GM12874 (cell line): Measurements from ENCODE around the gene SRPK1.

Source experiments
- TF ChIP-seq, protein P1 (sequence below): IDR thresholded peaks from 2 replicates; pipeline ENCODE4 v1.5.1; 2011; ENCODE audit warnings: low read depth, mild to moderate bottlenecking, control low read depth, low read length, moderate library complexity; ENCODE audit not compliant: insufficient read depth

Gene SRPK1

DNA sequence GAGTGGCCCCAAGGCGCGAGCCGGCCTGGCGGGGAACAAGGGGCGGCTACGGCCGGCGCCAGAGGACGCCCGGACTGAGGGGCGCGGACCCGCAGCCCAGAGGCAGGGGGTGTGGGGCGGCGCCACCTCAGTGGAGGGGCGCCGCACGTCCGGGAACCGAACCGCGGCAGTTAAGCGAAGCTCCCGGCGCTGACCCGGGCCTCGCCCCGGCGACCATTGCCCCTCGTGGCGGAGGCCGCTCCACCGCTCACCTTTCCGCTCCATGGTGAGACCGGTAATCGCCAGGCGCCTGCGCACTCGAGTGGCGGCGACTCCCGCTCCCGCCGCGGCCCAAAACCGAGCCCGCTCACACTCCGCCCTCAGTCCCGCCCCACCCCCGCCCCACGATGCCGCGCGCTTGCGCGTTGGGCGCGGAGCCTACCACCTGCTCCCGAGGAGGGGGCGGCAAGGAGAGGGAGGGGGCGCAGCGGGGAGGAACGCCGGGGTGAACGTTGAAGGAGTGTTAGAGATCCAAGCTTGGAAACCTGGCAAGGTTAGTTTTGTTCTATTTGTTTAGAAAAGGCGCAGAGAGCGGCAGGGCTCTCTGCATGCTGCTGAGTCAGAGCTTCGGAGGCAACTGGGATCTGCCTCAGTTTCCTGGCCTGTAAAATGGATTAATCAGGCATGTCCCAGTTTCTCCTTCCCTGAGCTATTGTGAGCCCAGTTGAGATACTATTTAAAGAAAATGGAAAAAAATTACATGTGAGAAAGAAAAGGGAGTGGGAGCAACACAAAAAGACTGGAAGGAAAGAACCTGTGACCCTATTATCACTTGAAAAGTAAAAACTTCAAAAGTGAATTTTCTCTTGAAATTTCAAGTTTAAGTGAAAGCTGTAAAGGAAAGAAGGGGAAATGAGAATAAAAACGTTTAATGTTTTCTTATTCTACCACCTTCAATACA is at the start of gene SRPK1:
SRPK1 (minus strand) TSS at position 306 of the 940 bp plus-strand sequence; CDS start at position 264, 42 bp downstream.
- TF ChIP-seq, protein P1, sequence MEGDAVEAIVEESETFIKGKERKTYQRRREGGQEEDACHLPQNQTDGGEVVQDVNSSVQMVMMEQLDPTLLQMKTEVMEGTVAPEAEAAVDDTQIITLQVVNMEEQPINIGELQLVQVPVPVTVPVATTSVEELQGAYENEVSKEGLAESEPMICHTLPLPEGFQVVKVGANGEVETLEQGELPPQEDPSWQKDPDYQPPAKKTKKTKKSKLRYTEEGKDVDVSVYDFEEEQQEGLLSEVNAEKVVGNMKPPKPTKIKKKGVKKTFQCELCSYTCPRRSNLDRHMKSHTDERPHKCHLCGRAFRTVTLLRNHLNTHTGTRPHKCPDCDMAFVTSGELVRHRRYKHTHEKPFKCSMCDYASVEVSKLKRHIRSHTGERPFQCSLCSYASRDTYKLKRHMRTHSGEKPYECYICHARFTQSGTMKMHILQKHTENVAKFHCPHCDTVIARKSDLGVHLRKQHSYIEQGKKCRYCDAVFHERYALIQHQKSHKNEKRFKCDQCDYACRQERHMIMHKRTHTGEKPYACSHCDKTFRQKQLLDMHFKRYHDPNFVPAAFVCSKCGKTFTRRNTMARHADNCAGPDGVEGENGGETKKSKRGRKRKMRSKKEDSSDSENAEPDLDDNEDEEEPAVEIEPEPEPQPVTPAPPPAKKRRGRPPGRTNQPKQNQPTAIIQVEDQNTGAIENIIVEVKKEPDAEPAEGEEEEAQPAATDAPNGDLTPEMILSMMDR: peak; percentile 13; the same call in 1 of the 2 replicates

DNA sequence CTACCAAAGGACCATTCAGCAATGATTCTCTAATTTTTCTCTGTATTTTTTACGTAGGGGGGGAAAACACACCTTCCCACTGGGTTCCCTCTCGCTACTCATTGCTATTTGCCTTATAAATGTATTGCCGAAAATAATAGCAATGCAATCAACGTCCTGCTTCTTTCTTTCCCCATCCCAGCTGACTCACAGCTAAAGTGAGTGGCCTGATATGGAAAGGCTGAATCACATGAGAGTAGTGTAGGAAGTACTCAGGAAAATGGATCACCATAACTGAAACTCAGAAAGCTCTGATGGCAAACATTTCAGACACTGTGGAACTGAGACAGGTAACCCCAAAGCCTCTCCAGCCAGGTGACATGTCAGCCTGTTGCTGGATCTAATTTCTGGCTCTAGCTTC is 49.3 kb upstream of the SRPK1 start:
- TF ChIP-seq, protein P1: no peak

DNA sequence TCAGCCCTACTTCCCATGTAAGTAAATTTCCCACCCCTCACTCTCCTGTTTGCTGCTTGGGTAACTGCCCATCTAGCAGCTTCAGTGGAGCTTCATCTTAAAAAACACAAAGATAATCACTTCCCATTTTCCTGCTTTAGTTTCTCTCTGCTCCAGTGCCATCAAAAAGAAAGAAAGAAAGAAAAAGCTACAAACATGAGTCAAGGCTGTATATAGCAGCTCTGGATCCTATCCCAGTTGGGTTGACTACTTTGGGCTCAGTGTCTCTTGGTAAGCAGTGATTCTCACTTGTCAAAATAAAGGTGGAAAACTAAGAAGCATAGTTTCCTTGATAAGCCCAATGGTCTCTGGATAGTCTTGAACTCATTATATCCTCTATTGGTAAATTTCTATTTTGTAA is 48.7 kb upstream of the SRPK1 start:
- TF ChIP-seq, protein P1: no peak

DNA sequence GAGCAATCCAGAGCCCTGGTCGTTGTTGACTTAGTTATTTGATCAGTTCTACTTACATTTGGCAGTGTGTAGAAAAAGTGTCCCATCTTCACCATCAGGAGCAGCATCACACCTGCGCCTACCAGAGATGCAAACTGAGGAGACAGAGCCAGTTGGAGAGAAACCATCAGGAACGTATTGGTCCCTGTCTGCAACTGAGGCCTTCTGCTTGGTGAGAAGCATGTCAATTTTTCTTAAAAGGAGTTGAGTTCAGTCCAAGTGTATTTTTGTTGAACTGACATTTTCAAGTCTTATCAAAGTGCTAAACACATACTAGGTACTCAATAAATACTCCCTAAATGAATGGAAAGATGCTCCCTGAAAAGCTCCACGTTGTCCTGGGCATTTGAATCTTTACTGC is 47.9 kb upstream of the SRPK1 start:
- TF ChIP-seq, protein P1: no peak

DNA sequence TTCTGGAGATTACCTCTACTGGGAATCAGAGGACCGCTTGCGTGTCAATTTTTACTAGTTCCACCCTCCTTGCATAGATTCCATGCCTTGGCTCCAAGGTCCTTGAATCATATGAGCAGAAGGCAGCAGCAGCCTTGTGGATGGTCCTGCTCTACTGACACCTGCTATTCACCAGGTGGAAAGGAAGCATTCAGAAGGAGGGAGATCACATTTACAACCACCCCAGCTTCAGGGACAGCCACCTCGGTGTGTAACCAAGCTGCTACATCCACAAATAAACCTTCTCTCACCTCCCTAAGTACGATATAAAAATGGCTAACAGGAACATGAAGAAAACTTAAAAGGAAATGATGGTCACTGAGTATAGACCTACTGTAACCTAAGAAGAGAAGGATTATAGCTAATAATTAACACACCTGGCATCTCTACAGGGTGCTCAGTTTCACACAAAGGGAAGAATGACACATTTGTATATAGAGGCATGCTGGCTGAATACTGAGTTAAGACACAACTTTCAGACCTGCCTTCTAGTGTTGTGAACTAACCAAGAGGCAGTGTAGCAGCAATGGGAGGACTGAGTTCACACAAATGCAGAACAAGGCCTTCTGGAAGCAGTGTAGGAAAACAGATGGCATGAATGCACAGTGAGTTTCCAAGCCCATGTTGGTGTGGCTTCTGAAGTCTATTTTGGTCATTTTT is 46.3 kb upstream of the SRPK1 start:
- TF ChIP-seq, protein P1: no peak

DNA sequence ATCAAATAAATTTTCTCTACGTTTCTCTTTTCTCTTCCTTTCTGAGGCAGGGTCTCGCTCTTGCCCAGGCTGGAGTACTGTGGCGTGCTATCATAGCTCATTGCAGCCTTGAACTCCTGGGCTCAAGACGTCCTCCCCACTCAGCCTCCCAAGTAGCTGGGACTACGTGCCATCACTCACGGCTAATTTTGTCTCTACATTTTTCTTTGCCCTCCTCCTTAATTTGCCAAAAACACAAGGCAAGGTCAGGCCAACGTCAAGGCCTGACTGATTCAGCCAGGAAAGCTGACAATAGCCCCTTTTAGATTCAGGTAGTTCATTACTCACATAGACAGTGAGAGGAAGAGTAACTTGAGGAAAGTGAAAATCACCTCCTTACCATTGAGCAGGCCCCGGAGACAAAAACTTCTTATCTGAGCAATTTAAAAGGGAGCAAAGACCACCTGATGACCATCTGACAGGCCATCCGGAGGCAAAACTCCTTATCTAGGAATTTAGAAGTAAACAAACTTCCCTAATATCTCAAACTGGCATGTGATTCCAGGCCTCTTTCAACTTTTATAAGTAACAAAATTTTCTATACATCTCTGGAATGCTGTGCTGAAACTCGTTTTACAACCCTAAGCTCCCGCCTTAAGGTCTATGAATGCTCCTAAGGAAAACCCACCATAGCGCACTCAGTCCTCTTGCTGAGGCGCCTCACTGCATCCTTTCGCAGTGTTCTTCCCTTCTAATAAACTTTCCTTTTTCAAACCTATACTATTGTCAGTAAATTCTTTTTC is 42.1 kb upstream of the SRPK1 start:
- TF ChIP-seq, protein P1: no peak

DNA sequence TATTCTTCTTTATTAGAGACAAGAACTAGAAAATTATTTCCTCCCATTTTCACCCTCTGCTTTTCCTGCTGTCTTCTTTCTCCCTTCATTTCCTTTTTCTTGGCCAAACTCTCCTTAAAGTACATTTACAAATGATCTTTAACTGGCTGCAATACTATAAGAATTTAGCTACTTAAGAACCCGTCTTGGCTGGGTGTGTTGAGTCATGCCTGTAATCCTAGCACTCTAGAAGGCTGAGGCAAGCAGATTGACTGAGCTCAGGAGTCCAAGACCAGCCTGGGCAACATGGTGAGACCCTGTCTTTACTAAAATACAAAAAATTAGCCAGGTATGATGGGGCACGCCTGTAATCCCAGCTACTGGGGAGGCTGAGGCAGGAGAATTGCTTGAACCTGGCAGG is 39.3 kb upstream of the SRPK1 start:
- TF ChIP-seq, protein P1: no peak
